Measurements from ENCODE around the gene CLDN5.

CLDN5 gene

GRCh38 chr22:19492504-19493174 is 31.6 kb downstream of the CLDN5 start:
- TF ChIP-seq CTCF (IDR thresholded peaks at IDR 0.05): no peak
- Histone ChIP-seq H3K27ac (no peak overlapping the region), H3K4me3 (ENCODE audit: low read depth in 1 of 2, low read length in 1 of 2) (no peak overlapping the region), H3K4me1 (ENCODE audit: control insufficient read depth in 1 of 2, insufficient read depth in 1 of 2, low read depth in 1 of 2, low read length in 1 of 2) (no peaks in the 10 kb centered on the region), H3K9me3 (no peaks in the 10 kb centered on the region), H3K27me3 (no peaks in the 10 kb centered on the region), H3K36me3 (peaks cover 26% of the 10 kb centered on the region)

GRCh38 chr22:19490628-19491230 is 33.5 kb downstream of the CLDN5 start:
- no peak for TF ChIP-seq CTCF (IDR thresholded peaks at IDR 0.05)
- H3K27ac ChIP-seq: no peak overlapping the region
- H3K9me3 ChIP-seq: no peaks in the 10 kb centered on the region
- H3K36me3 ChIP-seq: peaks cover 7% of the 10 kb centered on the region
- no peak overlapping the region for H3K4me3 ChIP-seq (ENCODE audit: low read depth in 1 of 2, low read length in 1 of 2)
- H3K4me1 ChIP-seq (ENCODE audit: control insufficient read depth in 1 of 2, insufficient read depth in 1 of 2, low read depth in 1 of 2, low read length in 1 of 2): no peaks in the 10 kb centered on the region
- no peaks in the 10 kb centered on the region for H3K27me3 ChIP-seq

GRCh38 chr22:19488884-19489843 is 35.0 kb downstream of the CLDN5 start:
- Histone ChIP-seq H3K27me3 (no peaks in the 10 kb centered on the region), H3K36me3 (peaks cover 11% of the 10 kb centered on the region), H3K4me3 (ENCODE audit: low read depth in 1 of 2, low read length in 1 of 2) (no peak overlapping the region), H3K4me1 (ENCODE audit: control insufficient read depth in 1 of 2, insufficient read depth in 1 of 2, low read depth in 1 of 2, low read length in 1 of 2) (no peaks in the 10 kb centered on the region), H3K9me3 (no peaks in the 10 kb centered on the region), H3K27ac (no peak overlapping the region)
- no peak for TF ChIP-seq CTCF (IDR thresholded peaks at IDR 0.05)

GRCh38 chr22:19488285-19488684 is 35.9 kb downstream of the CLDN5 start:
- Histone ChIP-seq H3K4me1 (ENCODE audit: control insufficient read depth in 1 of 2, insufficient read depth in 1 of 2, low read depth in 1 of 2, low read length in 1 of 2) (no peaks in the 10 kb centered on the region), H3K27ac (no peak overlapping the region), H3K36me3 (peaks cover 13% of the 10 kb centered on the region), H3K9me3 (no peaks in the 10 kb centered on the region), H3K4me3 (ENCODE audit: low read depth in 1 of 2, low read length in 1 of 2) (no peak overlapping the region), H3K27me3 (no peaks in the 10 kb centered on the region)
- TF ChIP-seq CTCF (IDR thresholded peaks at IDR 0.05): no peak

GRCh38 chr22:19483481-19484244 is 40.5 kb downstream of the CLDN5 start:
- H3K4me1 ChIP-seq (ENCODE audit: control insufficient read depth in 1 of 2, insufficient read depth in 1 of 2, low read depth in 1 of 2, low read length in 1 of 2): peaks cover 9 to 11% of the 10 kb centered on the region in 2 experiments
- no peak overlapping the region for H3K4me3 ChIP-seq (ENCODE audit: low read depth in 1 of 2, low read length in 1 of 2)
- H3K27me3 ChIP-seq: no peaks in the 10 kb centered on the region
- no peak overlapping the region for H3K27ac ChIP-seq
- TF ChIP-seq CTCF (IDR thresholded peaks at IDR 0.05): no peak
- H3K36me3 ChIP-seq: peaks cover 13% of the 10 kb centered on the region
- no peaks in the 10 kb centered on the region for H3K9me3 ChIP-seq

Data from neutrophil (primary cell).